ENCODE results near the gene LRRC36. TPM values are rescaled to one million over a fixed set of nuclear protein-coding genes. Genes with fewer than 3 reads are reported as not detected.

The LRRC36 gene
- total and polyA plus RNA-seq, 2 of the 13 experiments (the other 11 are each of a cell fraction or from before 2014, with no cell fraction given): 0.12 to 0.15 TPM

DNA sequence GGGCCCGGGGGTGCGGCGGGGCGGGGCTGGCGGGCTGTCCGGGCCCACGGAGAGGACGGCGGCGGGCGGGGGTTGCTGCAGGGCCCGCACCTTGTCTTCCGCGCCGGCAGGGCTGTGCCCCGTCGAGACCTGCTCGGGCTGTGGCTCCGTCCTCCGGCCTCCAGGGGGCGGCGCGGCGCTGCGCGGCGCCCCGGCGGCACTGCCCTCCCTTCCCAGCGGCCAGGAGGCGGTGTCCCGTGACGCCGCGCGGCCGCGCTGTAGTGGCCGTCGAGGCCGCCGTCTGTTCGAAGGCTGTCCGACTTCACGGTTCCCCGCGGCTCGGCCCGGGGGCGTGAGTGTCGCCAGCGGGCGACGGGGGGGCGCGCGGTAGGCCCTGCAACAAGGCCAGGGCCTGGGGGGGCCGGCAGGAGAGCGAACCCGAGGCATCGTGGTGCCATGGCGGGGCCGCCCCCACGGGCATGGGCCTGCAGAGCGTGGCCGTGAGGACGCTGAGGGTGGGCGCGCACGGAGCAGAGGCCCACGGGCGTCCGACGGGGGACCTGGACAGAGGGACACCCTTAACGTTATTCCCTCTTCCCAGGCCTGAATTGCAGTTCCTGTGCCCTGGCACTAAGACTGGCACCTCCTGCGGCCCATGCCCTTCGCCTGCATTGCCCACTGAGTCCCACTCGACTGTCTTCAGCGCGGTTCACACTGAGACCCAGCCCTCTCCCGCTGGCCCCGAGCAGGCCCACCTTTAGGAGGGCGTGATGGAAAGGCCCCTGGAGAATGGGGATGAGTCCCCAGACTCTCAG, 47.1 kb upstream of the LRRC36 start, which contains the start of gene PLEKHG4 (continued):
- TF ChIP-seq, protein P1, sequence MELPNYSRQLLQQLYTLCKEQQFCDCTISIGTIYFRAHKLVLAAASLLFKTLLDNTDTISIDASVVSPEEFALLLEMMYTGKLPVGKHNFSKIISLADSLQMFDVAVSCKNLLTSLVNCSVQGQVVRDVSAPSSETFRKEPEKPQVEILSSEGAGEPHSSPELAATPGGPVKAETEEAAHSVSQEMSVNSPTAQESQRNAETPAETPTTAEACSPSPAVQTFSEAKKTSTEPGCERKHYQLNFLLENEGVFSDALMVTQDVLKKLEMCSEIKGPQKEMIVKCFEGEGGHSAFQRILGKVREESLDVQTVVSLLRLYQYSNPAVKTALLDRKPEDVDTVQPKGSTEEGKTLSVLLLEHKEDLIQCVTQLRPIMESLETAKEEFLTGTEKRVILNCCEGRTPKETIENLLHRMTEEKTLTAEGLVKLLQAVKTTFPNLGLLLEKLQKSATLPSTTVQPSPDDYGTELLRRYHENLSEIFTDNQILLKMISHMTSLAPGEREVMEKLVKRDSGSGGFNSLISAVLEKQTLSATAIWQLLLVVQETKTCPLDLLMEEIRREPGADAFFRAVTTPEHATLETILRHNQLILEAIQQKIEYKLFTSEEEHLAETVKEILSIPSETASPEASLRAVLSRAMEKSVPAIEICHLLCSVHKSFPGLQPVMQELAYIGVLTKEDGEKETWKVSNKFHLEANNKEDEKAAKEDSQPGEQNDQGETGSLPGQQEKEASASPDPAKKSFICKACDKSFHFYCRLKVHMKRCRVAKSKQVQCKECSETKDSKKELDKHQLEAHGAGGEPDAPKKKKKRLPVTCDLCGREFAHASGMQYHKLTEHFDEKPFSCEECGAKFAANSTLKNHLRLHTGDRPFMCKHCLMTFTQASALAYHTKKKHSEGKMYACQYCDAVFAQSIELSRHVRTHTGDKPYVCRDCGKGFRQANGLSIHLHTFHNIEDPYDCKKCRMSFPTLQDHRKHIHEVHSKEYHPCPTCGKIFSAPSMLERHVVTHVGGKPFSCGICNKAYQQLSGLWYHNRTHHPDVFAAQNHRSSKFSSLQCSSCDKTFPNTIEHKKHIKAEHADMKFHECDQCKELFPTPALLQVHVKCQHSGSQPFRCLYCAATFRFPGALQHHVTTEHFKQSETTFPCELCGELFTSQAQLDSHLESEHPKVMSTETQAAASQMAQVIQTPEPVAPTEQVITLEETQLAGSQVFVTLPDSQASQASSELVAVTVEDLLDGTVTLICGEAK (IDR thresholded peaks at IDR 0.05): no peak
- TF ChIP-seq, protein P1 (CRISPR knock-in tag; IDR thresholded peaks at IDR 0.05): peak; percentile 62; the same call in 1 of the 2 replicates
- TF ChIP-seq THAP11 (CRISPR knock-in tag; IDR thresholded peaks at IDR 0.05): peak; percentile 86
- TF ChIP-seq AKAP8 (CRISPR knock-in tag; IDR thresholded peaks at IDR 0.05): no peak
- no peak for TF ChIP-seq RFX1 (IDR thresholded peaks at IDR 0.05)
- peak; percentile 42; the same call in 1 of the 2 replicates for TF ChIP-seq ZNF138 (CRISPR knock-in tag; IDR thresholded peaks at IDR 0.05; ENCODE audit: low read depth)
- no peak for TF ChIP-seq ZBTB7B (CRISPR knock-in tag; IDR thresholded peaks at IDR 0.05)
- TF ChIP-seq ZNF83 (CRISPR knock-in tag; IDR thresholded peaks at IDR 0.05; ENCODE audit: borderline replicate concordance): no peak
- TF ChIP-seq, protein P2, sequence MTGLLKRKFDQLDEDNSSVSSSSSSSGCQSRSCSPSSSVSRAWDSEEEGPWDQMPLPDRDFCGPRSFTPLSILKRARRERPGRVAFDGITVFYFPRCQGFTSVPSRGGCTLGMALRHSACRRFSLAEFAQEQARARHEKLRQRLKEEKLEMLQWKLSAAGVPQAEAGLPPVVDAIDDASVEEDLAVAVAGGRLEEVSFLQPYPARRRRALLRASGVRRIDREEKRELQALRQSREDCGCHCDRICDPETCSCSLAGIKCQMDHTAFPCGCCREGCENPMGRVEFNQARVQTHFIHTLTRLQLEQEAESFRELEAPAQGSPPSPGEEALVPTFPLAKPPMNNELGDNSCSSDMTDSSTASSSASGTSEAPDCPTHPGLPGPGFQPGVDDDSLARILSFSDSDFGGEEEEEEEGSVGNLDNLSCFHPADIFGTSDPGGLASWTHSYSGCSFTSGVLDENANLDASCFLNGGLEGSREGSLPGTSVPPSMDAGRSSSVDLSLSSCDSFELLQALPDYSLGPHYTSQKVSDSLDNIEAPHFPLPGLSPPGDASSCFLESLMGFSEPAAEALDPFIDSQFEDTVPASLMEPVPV (CRISPR knock-in tag; IDR thresholded peaks at IDR 0.05): peak; percentile 55; the same call in 1 of the 2 replicates
- TF ChIP-seq ZFP36L2 (CRISPR knock-in tag; IDR thresholded peaks at IDR 0.05): no peak
- no peak for TF ChIP-seq CREM (IDR thresholded peaks at IDR 0.05)
- TF ChIP-seq CREM (CRISPR knock-in tag; IDR thresholded peaks at IDR 0.05): peak; percentile 24; the same call in 1 of the 2 replicates
- peak; percentile 4; the same call in 1 of the 2 replicates for TF ChIP-seq ZNF430 (CRISPR knock-in tag; IDR thresholded peaks at IDR 0.05)
- TF ChIP-seq, protein P3, sequence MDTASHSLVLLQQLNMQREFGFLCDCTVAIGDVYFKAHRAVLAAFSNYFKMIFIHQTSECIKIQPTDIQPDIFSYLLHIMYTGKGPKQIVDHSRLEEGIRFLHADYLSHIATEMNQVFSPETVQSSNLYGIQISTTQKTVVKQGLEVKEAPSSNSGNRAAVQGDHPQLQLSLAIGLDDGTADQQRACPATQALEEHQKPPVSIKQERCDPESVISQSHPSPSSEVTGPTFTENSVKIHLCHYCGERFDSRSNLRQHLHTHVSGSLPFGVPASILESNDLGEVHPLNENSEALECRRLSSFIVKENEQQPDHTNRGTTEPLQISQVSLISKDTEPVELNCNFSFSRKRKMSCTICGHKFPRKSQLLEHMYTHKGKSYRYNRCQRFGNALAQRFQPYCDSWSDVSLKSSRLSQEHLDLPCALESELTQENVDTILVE (CRISPR knock-in tag; IDR thresholded peaks at IDR 0.05): peak; percentile 82; the same call in 1 of the 2 replicates
- TF ChIP-seq ZNF10 (CRISPR knock-in tag; IDR thresholded peaks at IDR 0.05; ENCODE audit: borderline replicate concordance, low read depth): no peak
- no peak; the same call in 1 of the 2 replicates for TF ChIP-seq RCOR2 (CRISPR knock-in tag; IDR thresholded peaks at IDR 0.05)
- TF ChIP-seq, protein P4, sequence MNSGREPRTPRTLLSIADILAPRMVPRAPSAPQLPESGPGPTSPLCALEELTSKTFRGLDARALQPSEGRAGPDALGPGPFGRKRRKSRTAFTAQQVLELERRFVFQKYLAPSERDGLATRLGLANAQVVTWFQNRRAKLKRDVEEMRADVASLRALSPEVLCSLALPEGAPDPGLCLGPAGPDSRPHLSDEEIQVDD (CRISPR knock-in tag; IDR thresholded peaks at IDR 0.05; ENCODE audit: borderline replicate concordance): peak; percentile 86; the same call in 1 of the 2 replicates
- no peak for TF ChIP-seq ZNF703 (CRISPR knock-in tag; IDR thresholded peaks at IDR 0.05; ENCODE audit: borderline replicate concordance)
